Astrocyte of the cerebellum (primary cell): ENCODE results near the gene CATSPER1.
"Not testable (repeated sequence)": the region's sequence is repeated elsewhere in the genome, so short reads cannot be mapped to it uniquely, and the experiment has no call there.

ENCODE experiments used
- DNase-seq: peaks from one replicate; pipeline ENCODE4 v3.0.0-alpha.2; 2011; ENCODE audit warnings: low read depth
- H3K4me3 ChIP-seq: 2 replicates; pipeline ENCODE4 v1.5.1; 2011; ENCODE audit warnings: mild to moderate bottlenecking, low read depth, low read length, moderate library complexity
- CTCF ChIP-seq: IDR thresholded peaks from 2 replicates; pipeline ENCODE4 v1.5.1; 2012; ENCODE audit warnings: low read length, low read depth, moderate library complexity, mild to moderate bottlenecking; ENCODE audit errors: missing control alignments
- in situ Hi-C: cut with HindIII; loops from 2 replicates; pipeline ENCODE4 v1.10.0; 2017; ENCODE audit warnings: low sequenced_read_pairs

Gene CATSPER1

GRCh38 chr11:66039765-66040164 is 13.5 kb upstream of the CATSPER1 start:
- no peak overlapping the region for H3K4me3 ChIP-seq
- DNase-seq, result no peak
- in situ Hi-C loops, result no loop called here
- no peak for TF ChIP-seq CTCF

DNA sequence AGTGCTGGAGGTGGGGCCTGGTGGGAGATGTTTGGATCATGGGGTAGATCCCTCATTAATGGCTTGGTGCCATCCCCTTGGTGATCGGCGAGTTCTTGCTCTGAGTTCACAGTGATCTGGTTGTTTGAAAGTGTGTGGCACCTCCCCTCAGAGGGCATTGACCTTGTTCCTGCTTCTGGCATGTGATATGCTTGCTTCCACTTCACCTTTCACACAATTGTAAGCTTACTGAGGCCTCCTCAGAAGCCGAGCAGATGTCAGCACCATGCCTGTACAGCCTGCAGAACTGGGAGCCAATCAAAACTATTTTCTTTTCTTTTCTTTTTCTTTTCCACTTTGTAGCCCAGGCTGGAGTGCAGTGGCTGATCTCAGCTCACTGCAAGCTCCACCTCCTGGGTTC is 11.0 kb upstream of the CATSPER1 start:
- in situ Hi-C loops, result no loop called here
- TF ChIP-seq CTCF, result no peak
- no peak overlapping the region for H3K4me3 ChIP-seq
- DNase-seq, result no peak

GRCh38 chr11:66036334-66036710 is 10.0 kb upstream of the CATSPER1 start:
- TF ChIP-seq CTCF, result no peak
- no peak overlapping the region for H3K4me3 ChIP-seq
- DNase-seq, result no peak
- in situ Hi-C loops, result no loop called here

DNA sequence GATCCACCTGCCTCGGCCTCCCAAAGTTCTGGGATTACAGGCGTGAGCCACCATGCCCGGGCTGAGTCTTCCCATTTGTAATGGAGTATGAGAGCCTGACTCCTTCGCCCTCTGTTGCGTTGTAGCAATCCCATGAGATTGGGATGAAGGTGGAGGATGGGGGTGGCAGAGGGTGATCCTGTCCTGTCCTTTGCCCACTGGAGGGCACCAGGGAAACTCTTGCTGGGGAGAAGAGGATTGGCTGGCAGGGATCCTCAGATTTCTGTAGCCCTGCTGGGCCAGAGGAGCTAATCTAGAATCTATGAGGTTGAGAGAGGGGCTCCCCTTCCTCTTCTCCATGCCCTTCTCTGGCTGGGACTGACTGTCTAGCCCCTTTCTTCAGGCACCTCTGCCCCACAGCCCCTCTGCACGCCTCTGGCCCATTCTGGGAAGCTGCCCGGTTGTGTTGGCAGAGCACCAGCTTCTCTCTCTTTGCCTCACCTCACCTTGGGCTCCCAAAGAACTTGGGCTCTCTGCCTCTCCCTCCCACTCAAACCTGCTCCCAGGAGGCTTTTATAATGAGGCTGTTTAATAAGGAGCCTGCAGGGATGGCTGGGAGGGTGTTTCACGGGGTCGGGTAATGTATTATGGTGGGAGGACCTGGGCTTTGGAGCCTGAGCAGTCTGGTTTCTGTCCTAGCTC is 9.5 kb upstream of the CATSPER1 start:
- no peak for TF ChIP-seq CTCF
- DNase-seq, result no peak
- no peak overlapping the region for H3K4me3 ChIP-seq
- in situ Hi-C loops, result no loop called here

GRCh38 chr11:66032957-66033735 is 6.9 kb upstream of the CATSPER1 start:
- in situ Hi-C loops, result no loop called here
- no peak for TF ChIP-seq CTCF
- no peak for DNase-seq
- no peak overlapping the region for H3K4me3 ChIP-seq

- DNase-seq, H3K4me3 ChIP-seq, in situ Hi-C loops: not testable (repeated sequence)
These were observed 3.2 kb downstream of the CATSPER1 start for GRCh38 chr11:66023186-66023440.

DNA sequence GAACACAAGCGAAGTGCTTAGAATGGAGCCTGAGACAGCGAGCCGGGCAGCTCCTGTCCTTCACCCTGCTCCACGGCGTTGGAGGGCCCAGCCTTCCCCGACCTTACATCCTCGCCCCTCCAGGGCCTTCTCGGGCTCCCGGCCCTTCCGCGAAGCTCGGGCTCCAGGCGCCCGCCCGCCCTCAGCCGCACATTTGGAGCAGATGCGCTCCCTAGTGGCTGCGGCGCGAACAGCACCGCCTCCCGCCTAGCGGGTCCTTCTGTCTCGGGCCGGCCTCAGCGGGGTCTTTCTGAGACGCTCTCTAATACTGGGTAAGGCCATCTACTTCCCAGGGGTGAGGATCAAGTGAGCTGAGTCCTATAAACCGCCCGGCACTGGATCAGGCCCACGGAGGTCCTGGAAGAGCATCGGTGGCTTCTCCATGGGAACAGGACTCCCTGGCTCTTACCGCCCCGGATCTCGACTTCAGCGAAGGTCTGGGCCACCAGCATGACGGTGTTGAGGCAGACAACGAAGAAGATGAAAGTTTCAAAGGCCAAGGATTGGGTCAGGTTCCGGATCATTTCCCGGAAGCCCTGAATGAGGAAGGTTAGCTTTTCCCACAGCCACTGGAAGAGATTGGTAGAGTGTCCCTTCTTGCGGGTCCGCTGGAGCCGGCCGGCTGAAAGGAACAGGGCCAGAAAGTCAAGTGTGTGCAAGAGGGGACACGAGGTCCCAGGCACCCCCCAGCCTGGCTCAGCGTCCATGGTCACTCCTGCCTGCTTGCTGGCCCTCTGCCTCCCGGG is 3.7 kb downstream of the CATSPER1 start:
- in situ Hi-C loops, result no loop called here
- H3K4me3 ChIP-seq, result no peak overlapping the region

More for the DNA sequence above, 3.7 kb downstream of the CATSPER1 start:
- DNase-seq, result no peak
- peak; percentile 93 for TF ChIP-seq CTCF
